ENCODE data around the gene CPNE2. TPM values are rescaled to one million over a fixed set of nuclear protein-coding genes. Genes with fewer than 3 reads are reported as not detected.

CPNE2 gene
- total and polyA plus RNA-seq, 2 of the 8 experiments (the other 6 are each of a cell fraction or from before 2014, with no cell fraction given), result 10.6 to 39.5 TPM

DNA sequence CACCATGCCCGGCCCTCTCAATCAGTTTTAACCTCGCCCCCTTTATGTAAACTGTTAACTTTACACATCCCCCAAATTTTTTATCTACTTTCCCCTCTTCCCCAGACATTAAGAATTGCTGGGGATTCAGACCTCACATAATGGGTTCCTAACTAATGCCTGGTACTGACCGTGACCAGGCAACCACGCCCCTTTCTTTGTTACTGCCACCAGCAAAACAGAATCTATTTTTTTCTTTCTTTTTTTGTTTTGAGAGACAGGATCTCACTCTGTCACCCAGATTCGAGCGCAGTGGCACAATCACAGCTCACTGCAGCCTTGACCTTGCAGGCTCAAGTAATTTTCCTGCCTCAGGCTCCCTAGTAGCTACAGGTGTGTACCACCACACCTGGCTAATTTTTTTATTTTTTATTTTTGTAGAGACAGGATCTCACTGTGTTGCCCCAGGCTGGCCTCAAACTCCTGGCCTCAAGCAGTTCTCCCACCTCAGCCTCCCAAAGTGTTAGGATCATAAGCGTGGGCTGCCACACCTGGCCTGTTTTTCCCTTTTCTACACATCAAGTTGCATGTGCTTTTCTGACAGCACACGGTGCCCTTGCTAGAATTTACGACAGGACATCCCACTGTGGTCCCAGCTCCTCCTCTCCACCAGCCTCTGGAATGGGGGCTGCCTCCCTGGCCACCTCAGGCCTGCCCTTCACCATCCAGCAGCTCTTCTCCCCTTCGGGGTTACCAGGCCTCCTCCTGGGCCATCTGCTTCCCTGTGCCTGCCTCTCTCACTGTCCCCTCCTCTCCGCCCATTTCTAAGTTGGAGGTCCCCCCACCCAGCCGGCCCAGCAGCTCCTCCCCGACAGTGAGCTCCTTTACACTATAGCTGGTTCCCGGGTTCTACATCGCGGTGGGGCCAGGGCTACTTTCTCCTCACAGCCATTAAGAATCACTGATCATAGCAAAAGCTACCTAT, 10.8 kb downstream of the CPNE2 start:
- H3K4me3 ChIP-seq (ENCODE audit: extremely low read depth in 1 of 4, insufficient read depth in 2 of 4, low read depth in 3 of 4, low read length in 4 of 4), result no peak overlapping the region
- H3K14ac ChIP-seq (ENCODE audit: insufficient read length), result no peak overlapping the region
- no peaks in the 10 kb centered on the region for H4K20me1 ChIP-seq (replicated peaks in 1 of 2; ENCODE audit: control insufficient read depth in 1 of 2, insufficient read depth in 2 of 2, low read length in 2 of 2)
- CTCF ChIA-PET (ENCODE audit: partially characterized antibody), result interaction anchor here (0.9 to 13.6 kb wide), 6 partner anchors 9 to 314 kb away, joined by 3 to 100 read pairs (median 4); partner anchors contain the start of gene CPNE2
- peak overlapping the region; percentile 45; the same call in 1 of the 2 replicates for H4K8ac ChIP-seq (ENCODE audit: extremely low read depth, insufficient read depth, low read length)
- no peak overlapping the region for H3K27ac ChIP-seq (ENCODE audit: low read depth, low read length)
- H3K79me2 ChIP-seq (ENCODE audit: control insufficient read depth in 1 of 2, insufficient read depth in 2 of 2, low read length in 2 of 2), result no peaks in the 10 kb centered on the region
- H3K23ac ChIP-seq (ENCODE audit: insufficient read length), result no peak overlapping the region
- no peak for FAIRE-seq
- no peak overlapping the region for H2BK120ac ChIP-seq (replicated peaks; ENCODE audit: low read depth, low read length)
- H4K91ac ChIP-seq (replicated peaks; ENCODE audit: insufficient read length, low read length), result no peak overlapping the region
- H3K27me3 ChIP-seq (replicated peaks in 1 of 4; ENCODE audit: control insufficient read depth in 3 of 4, extremely low read depth in 1 of 4, insufficient read depth in 3 of 4, low read length in 3 of 4), result no peaks in the 10 kb centered on the region
- H3K18ac ChIP-seq (ENCODE audit: extremely low read depth, low read length), result no peak overlapping the region
- H3K36me3 ChIP-seq (ENCODE audit: control insufficient read depth in 2 of 4, insufficient read depth in 4 of 4, low read length in 3 of 4), result no peaks in the 10 kb centered on the region
- H2BK20ac ChIP-seq (ENCODE audit: low read length), result no peak overlapping the region
- peaks cover 3 to 13% (median 9%) of the 10 kb centered on the region in 4 experiments for H3K4me1 ChIP-seq (replicated peaks in 1 of 4; ENCODE audit: control insufficient read depth in 3 of 4, insufficient read depth in 4 of 4, low read length in 3 of 4)
- no peaks in the 10 kb centered on the region for H3K23me2 ChIP-seq (ENCODE audit: low read depth, low read length)
- H3K4me2 ChIP-seq (ENCODE audit: insufficient read depth in 1 of 2, low read depth in 2 of 2, low read length in 2 of 2), result no peak overlapping the region
- no peak overlapping the region for H2BK15ac ChIP-seq (ENCODE audit: low read length)
- H3K79me1 ChIP-seq (ENCODE audit: low read depth, low read length), result 0 out of 2 replicates have a peak, but pooled peaks cover 5% of the 10 kb centered on the region
- 78 to 100% methylated on average over 1 to 16 of the region's 16 CpGs for WGBS, 2 experiments (ENCODE audit: extremely low coverage in 1 of 2, insufficient coverage in 1 of 2, insufficient read length in 1 of 2, insufficient replicate concordance in 2 of 2, low coverage in 1 of 2, low lambda C conversion rate in 2 of 2, missing lambda C conversion rate in 1 of 2)
- no peak for TF ChIP-seq SAP30 (IDR thresholded peaks at IDR 0.05; ENCODE audit: insufficient read depth, insufficient replicate concordance, low read length)
- TF ChIP-seq YY1 (IDR thresholded peaks at IDR 0.05; ENCODE audit: low read depth, low read length), result no peak
- no peak for TF ChIP-seq SP4 (IDR thresholded peaks at IDR 0.05; ENCODE audit: low read length)
- no peak for TF ChIP-seq TEAD4 (IDR thresholded peaks at IDR 0.05; ENCODE audit: low read depth, low read length)
- TF ChIP-seq NANOG (IDR thresholded peaks at IDR 0.05; ENCODE audit: insufficient read depth, low read depth, low read length, poor library complexity, severe bottlenecking), result no peak
- TF ChIP-seq RBBP5 (IDR thresholded peaks at IDR 0.05; ENCODE audit: borderline replicate concordance, low read depth, low read length), result no peak
- TF ChIP-seq SIX5 (IDR thresholded peaks at IDR 0.05; ENCODE audit: low read depth, low read length), result no peak
- no peak overlapping the region for H3K9ac ChIP-seq (replicated peaks in 1 of 4; ENCODE audit: extremely low read depth in 1 of 4, low read depth in 3 of 4, low read length in 3 of 4)
- H2BK5ac ChIP-seq (ENCODE audit: low read depth, low read length), result no peak overlapping the region
- H3K56ac ChIP-seq (replicated peaks; ENCODE audit: insufficient read length, low read depth, low read length), result no peak overlapping the region
- no peak overlapping the region for H4K5ac ChIP-seq (ENCODE audit: insufficient read length, low read depth, low read length)
- POLR2A ChIA-PET (ENCODE audit: partially characterized antibody), result interaction anchor here (0.8 kb wide), 1 partner anchor 82 kb away, joined by 3 read pairs; the partner anchor contains the start of genes PSME3IP1 and RSPRY1
- DNase-seq (ENCODE audit: low read depth in 1 of 2, low spot score in 2 of 2), result no peak
- H2BK12ac ChIP-seq (ENCODE audit: low read depth, low read length), result no peak overlapping the region
- no peak overlapping the region for H2AK5ac ChIP-seq (ENCODE audit: low read depth, low read length)
- H3K9me3 ChIP-seq (ENCODE audit: insufficient read depth in 2 of 2, low read depth in 1 of 2, low read length in 1 of 2), result no peaks in the 10 kb centered on the region
- H2AFZ ChIP-seq (ENCODE audit: low read length), result no peak overlapping the region
- no peak overlapping the region for H3K4ac ChIP-seq (replicated peaks; ENCODE audit: insufficient read length, low read depth, low read length)
